Right forelimb (tissue), 1 donor: ENCODE measurements around the gene WDFY4.
A peak's percentile ranks its signal among the peaks of the same experiment; 100 is the strongest.

Experiments
- DNase-seq: peaks from one replicate; pipeline ENCODE4 v3.0.0-alpha.2; 2018

The WDFY4 gene

DNA sequence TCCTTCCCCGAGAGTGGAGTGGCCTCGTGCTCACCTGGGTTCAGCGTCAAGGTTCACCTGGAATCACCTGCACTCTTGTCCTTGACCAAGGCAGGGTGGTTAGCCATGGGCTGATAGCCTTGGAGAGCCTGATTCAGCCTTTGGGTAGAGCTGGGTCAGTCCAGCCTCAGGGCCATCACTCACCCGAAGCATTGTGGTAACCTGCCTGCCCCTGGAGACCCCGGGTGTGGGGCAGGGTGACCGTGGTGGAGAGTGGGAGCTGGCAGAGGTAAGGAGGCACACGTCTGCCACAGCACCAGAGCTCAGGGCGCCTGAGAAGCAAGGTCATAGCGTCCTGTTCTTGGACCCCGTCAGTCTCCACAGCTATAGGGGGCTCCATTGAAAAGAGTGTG is 27.8 kb upstream of the WDFY4 start:
- DNase-seq = no peak

DNA sequence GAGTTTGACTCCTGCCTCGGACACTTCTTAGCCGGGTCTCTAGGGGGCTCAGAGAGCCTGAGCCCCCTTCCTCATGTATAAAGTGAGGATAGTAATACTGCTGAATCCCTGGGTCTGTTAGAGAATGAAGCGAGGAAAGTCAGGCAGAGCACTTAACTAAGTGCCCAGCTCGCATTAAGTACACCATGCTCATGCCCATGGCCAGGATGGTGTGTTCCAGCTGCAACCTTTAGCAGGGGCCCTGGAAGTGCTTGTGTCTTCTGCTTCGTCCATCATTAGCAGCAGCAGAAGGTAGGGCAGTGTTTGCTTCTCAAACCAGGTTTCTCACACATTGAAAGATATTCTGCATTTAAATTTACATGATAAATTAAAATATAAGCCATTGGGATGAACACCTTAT is 27.3 kb upstream of the WDFY4 start:
- DNase-seq = no peak

DNA sequence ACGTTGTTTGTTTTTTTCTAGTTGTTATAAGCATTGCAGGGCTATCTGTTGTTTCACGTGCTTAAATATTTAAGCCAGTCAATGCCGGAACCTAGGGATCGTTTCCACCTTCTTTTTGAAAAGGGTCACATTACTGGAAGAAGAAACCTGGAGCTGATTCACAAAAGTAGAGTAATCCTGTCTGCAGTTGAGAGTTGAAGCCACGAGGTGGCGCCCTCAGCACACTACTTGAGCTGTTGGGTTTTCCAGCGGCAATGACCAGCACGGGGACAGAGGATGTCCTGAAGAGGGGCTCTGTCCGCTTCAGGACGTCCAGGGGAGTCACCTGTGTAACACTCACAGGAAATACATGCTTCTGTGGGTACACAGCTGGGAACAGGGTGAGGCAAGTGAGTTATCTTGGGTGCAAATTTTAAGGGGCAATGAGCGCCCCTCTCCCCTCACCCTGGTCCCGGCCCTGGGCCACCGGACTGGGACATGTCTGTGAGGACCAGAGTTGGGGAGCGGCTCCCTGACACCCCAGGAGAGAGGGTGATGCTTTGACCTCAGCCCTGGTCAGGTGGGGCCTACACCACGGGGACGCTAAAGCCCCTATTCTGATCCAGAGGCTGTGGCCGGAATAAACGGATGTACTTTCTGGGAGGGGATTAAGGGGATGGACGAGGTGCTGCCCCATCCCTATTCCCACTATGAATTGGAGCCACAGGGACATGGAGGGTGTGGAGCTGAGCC is 26.3 kb upstream of the WDFY4 start:
- peak; percentile 78 for DNase-seq

DNA sequence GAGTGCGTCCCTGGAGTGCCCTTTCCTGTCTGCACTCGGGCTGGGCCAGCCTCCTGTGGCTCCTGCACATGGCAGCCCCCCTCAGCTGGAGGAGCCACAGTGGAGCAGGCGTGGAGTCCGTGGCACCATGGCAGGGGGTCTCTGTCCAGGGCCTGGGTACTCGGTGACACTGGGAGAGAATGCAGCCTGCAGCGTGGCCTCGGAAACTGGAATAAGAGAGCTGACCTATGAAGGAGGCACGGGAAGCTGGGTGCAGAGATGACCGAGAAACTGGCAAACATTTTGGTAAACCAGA is 25.8 kb upstream of the WDFY4 start:
- DNase-seq = no peak

DNA sequence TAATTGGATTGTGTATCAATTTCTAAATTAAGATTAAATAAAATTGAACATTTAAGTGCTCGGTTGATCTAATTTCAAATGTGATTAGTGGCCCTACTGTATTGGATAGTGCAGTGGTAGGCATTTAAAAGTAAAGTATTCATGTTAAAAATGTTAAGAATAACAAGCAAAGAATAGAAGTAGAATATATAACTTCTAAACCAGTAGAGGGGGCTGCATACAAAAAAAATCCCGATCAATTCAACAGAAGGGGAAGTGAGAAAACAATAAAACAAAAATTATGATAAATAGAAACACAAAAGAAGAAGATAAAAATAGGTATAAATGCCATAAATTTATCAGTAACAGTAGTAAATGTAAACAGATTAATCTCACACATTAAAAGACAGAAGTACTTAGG is 24.9 kb upstream of the WDFY4 start:
- no peak for DNase-seq

DNA sequence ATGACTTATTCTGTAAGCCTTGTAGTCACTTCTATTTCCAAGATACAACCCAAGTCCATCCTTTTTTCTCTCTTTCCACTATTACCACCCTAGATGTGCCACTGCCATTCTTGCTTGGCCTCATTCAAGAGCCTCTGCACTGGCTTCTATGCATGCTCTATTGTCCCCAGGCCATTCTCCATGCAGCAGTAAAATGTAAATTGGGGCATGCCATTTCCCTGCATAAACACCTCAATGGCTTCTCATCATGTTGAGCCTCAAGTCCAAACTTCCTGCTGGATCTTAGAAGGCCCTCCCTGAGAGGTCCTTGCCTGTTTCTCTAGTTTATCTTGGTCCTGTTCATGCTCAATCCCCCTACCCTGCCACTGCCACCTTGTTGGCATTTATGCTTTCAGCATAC is 23.2 kb upstream of the WDFY4 start:
- DNase-seq = no peak

DNA sequence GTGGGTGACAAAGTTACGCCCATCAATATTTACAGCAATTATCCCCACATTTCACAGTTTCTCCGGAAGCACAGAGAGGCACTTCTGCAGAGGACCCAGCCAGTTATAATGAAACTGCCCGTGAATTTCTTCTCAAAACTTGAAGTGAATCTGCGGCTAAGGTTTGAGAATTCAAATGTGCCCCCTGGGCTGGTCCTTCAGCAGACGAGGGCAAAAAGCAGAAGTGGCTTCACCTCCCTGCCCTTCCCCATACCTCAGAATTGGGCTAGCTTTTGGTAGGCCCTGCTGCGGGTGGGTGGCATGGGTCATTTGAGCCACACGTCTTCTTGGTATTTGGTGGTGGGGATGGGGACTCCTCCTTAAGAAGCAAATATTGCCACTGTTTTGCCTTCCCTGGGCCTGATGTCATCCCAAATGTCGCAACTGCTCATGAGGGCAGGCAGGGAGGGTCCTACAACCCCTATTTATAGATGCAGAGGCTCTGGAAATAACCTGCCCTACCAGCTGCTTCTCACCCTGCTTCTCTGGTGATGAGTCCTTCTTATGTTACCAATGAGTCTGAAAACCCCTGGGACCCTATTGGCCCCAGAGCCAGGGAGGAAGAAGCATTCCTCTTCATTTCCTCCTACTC is 16.6 kb upstream of the WDFY4 start:
- DNase-seq = no peak

DNA sequence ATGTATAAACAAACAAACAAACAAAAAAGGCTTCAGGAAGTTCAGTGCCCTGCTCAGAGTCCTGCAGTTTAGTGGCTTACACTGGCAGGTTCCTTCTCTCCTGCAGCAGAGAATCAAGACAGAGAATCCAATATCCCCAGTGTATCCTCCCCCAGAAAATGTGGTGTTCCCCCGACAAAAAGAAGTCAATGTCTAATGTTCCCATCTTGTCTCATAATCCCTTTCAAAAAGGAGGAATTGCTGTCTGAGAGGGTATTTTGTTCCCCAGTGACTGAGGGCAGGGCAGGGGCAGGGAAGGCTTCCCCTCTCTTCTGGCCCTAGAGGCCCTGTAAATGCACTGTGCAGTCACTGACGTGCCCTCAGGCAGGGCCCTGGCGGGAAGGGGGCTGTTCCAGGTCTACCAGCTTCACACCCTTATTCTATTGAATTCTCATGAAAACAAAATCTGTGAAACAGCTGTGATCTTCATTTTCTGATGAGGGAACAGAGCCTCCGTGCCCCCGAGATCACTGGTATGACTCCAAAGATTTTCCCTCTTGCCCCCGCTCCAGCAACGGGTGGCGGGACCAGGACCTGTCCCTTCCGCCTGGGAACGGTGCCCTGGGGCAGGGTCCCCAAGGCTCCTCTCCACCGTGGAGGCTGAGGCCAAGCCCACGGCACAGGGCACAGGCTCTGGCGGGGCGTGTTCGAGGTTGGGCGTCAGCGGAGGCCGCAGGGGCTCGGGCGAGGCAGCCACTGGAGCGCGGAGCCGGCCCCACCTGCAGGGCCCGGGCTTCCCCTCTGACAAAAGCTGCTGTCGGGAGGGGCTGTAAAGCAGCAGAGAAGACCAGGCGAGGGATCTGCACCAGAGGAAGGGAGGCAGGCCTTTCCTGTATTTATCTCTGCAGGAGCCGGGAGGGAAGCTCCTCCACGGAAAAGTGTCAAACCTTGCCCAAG is 13.4 kb upstream of the WDFY4 start:
- DNase-seq = no peak

DNA sequence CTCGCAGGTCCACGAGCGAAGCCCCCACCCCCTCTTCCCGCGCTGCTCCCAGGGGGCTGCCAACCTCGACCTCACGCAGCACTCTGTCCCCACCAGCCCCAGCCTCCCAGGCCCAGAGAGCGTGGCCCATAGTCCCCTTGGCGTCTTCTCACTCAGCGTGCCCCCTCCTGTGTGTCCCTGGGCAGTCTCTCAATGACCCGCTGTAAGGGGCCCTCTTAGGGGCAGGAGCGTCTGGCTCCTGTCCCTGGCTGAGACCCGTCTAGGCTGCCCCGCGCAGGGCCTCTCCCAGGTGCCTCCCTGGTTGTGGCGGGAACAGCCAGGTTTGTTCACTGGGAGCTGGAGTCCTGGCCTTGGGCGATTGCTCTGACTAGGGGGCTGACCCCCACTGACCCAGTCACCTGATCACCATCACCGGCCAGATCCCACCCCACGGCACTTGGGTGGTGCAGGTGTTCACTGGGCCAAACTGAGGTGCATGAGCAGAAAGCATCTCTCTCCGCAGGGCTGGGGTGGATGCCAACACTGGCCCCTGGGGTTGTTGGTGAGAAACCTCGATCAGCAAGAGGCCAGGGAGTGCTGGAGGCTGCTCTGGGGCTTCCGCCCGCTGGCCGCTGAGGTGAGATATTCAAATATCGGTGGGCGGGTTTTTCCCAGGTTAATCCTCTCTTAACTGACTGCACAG is 12.6 kb upstream of the WDFY4 start:
- no peak for DNase-seq

DNA sequence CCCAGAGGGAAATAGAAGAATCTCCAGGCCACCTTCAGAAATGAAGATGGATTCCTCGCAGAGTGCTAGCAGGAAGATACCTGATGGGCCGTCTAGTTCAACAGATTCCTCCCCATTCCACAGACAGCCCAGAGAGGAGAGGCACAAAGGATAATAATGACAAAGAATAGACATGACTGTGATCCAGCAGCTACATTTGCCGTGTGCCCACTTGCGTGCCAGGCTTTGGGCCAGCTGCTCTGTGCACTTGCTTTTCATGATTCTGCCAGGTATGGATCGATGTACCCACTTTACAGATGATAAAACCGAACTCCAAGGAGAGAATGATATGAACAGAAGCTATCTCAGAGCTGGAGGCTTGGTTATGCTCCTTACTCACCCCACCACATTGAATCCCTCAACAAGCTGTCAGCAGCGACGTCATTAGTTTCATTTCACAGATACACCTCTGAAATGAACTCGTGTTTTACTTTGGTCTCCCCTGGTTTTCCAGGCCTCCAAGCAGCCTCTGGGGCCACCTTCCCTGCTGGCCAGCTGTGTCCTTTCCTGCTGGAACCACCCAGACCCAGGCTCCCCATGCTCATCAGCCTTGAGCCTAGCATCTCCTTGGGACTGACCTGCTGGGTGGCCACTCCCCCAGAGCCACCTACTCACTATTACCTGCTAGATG is 11.9 kb upstream of the WDFY4 start:
- DNase-seq = no peak

DNA sequence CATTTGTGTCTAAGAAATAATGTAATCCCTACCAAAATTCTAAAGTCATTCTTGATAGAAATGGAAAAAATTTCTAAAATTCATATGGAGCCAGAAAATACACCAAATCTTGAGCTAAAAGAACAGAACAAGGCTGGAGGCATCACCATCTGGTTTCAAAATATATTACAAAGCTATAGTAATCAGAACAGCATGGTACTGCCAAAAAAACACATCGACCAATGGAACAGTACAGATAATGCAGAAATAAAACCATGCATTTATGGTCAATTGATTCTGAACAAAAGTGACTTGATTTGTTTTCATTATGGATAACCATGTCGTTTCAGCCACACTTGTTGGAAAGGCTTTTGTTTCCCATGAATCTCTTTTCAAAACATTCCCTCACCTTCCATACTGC is 7.0 kb upstream of the WDFY4 start:
- no peak for DNase-seq

DNA sequence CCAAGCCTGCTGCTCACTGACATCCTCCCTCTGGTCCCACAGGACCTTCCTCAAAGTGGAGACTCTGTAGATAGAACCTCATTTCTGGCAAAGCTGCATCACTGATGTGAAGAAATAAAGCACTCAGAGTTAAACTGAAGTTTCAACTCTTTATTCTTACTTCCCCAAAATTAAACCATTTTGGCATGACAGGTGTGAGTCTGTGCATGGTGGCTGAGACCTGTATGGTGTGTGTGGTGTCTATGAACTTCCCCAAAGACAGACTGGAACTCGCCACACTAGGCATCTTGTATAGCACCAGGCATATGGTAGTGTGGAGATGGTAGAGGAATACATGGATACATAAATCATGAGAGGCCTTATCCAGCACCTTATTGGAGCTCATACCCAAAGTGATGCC is 6.6 kb upstream of the WDFY4 start:
- no peak for DNase-seq

DNA sequence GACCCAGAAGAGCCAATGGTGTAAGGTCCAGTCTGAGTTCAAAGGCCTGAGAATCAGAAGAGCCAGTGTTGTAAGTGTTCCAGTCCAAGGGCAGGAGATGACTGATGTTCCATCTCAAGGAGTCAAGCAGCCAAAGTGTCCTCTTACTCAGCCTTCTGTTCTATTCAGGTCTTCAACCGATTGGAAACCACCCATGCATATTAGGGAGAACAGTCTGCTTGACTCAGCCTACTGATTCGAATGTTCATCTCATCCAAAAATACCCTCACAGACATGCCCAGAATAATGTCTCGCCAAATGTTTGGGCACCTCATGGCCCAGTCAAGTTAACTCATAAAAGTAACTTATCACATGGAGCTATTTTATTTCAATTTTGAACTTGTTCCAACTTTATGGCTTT is 2.9 kb upstream of the WDFY4 start:
- DNase-seq = no peak

DNA sequence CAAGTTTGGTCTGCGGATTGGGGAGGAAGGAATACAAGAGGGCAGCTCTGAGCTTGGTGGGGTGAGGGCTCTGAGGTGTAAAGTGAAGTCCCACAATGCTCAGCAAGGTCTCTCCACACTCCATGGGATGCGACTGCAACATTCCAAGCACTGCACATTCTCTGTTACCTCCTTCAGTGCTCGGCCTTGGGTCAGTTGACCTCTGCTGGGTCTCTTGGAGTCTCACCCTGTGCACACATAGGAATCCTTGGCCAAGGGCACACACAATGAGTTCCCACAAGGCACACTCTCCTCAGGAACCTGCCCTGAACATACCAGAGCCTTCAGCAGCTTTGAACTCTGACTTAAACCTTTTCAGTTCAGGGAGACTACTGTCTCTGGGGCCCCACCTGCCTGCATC is 2.4 kb upstream of the WDFY4 start:
- DNase-seq = no peak

DNA sequence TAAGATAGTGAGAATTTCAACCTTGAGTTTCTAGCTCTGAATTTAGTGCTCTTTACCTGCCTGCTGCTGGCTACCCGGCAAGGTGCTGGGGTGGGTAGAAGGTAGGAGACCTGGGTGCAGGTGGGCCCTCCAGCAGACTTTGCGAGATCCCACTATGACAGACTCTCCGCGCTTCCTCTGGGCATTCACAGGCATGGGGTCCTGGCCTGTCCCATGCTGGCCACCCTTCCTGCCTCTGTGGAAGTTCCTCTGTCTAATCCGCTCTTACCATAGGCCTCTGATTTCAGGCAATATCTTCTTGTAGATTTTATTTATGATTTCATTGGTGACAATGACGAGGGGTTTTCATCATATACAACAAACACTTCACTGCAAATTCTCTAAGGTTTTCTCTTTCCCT is 1.2 kb upstream of the WDFY4 start:
- no peak for DNase-seq

DNA sequence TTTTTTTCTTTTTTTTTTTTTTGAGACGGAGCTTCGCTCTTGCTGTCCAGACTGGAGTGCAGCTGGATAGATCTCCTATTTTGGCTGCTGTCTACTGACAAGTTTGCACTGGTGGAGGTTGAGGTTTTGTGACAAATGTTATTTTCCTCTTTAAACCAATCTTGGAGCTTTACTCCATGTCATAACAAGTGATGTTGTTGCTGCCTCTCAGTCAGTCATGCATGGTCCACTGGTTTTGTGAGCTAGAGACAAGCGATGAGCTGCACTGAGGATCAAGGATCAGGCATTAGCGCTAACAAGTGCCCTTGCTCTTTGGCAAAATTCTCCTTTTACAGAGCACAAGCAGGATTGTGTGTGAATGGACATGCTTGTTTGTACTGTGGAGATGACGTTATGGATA is 805 bp upstream of the WDFY4 start:
- no peak for DNase-seq

DNA sequence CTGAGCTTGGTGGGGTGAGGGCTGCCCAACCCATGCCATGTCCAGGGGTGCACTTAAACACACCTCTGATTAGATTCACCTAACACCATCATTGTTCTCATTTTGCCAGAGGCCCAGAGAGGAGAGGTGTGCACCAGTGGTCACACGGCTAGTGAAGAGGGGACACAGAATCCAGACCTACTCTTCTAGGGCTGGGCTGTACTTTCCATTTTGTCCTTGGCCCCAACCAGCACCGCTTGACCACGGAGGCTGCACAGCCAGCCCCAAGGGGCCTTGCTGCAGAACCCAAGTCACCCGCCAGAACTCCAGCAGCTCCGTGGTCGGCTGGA is 246 bp upstream of the WDFY4 start:
- no peak for DNase-seq

DNA sequence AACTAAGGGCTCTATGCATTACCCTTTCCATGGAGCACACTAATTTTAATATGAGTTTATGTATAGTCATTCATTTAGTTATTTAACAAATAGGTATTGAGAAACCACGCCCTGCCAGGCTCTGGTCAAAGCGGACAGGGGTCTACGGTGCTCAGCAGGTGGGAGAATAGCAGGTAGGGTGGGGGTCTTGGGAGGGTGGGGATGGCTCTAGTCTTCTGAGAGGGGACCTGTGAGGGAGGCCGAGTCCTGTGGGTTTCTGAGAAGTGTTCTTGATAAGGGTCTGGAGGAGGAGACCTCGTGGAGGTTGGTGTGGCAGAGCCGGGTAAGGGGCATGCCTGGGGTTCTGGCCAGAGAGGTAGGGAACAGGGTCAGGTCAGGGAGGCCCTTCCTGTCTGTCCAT is 1.1 kb downstream of the WDFY4 start:
- DNase-seq = no peak

DNA sequence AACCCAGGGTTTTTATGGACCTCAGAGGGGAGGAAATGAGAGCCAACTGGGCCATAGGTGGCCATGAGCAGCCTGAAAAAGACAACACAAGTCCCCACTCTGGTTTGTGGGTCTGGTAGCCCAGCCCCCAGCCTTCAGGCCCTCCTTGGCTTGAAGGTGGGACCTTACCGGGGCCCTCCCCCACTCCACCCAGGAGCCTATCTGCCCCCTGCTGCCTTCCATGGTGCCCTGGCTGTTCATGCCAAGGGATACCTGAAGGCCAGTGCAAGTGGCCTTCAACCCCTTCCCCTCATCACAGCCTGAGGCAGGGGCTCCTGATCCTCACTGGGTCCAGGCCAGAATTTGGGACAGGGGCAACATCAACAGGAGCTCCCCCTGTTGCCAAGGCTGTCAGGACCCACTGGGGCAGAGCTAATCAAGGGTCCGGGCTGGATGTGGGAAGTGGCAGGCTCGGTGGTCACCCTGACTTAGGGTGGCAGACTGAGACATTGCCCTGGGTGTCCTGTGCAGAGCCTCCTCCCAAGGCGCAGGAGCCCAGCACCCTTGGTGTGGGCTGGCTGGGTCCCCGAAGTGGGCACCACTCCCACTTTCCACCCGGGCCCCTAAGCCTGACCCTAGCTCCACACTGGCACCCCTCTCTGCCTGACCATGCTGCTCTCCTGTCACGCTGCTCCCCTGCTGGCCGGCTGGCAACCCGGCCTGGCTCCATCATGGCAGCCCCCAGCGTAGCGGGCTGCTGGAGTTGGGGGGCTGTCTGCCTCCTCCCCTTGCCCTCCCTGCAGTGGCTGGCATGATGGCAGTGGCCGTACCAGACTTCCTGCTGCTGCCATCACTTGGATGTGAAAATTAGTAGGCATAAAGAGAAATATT is 6.4 kb downstream of the WDFY4 start:
- no peak for DNase-seq

DNA sequence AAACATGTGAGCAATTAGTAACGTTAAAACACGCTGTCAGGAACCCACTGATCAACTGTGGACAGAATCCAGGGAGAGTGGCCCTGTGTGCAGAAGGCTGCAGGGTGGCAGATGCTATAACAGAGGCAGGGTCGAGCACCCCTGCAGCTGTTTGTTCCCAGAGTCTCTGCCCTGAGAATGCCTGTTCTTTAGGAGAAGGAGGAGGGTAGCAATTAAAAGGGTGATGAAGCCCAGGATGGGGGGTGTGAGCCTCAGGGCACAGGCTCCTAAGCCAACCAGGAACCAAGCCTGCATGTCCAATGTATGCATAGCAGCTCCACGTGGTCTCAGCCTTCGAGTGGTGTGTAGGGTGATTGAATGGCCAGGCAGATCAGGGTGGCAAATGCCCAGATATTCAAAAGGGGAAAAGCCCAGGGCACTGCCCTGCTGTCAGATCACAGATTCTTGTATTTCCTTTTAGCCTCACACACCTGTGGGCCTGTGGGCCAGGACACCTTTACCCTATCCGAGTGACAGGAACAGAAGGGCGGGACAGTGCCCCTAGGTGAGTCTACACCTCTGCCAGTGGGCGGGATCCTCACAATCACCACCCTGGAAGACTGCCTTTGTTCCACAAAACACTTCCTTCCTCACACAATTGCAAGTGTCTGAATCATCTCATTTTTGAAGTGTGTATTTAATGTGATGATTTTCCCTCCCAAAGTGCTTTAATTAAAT is 7.3 kb downstream of the WDFY4 start:
- DNase-seq = no peak

DNA sequence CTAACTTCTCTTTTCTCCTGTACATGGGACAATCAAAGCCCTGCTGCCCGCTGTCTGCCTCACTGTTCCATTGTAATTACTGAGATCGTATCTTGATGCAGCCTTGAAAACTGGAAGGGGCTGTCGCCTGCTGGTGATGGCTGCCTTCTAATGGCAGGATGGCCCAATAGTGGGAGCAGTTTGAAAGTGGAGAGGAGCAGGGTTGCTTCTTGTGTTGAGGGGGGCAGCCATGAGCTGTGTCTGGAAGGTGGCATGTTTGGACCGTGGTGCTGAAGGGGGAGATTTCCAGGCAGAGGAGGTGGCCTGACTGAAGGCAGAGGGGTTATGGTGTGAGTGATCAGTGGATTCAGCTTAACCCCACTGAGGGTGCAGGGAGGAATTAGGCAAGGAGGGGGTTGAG is 8.1 kb downstream of the WDFY4 start:
- no peak for DNase-seq
